Measurements from ENCODE around the gene NAA25.
"Not testable (repeated sequence)": the region's sequence is repeated elsewhere in the genome, so short reads cannot be mapped to it uniquely, and the experiment has no call there.

The NAA25 gene

DNA sequence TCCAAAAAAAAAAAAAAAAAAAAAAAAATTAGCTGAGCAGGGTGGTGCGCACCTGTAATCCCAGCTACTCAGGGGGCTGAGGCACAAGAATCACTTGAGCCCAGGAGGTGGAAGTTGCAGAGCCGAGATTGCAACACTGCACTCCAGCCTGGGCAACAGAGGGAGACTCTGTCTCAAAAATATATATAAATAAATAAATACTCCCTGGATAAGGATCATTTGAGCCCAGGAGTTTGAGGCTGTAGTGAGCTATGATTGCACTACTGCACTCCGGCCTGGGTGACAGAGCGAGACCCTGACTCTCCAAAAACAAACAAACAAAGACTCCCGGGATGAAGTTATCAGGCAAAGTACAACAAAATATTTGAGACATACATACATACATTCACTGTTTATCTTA, 3.3 kb upstream of the NAA25 start:
- TF ChIP-seq, protein P1, sequence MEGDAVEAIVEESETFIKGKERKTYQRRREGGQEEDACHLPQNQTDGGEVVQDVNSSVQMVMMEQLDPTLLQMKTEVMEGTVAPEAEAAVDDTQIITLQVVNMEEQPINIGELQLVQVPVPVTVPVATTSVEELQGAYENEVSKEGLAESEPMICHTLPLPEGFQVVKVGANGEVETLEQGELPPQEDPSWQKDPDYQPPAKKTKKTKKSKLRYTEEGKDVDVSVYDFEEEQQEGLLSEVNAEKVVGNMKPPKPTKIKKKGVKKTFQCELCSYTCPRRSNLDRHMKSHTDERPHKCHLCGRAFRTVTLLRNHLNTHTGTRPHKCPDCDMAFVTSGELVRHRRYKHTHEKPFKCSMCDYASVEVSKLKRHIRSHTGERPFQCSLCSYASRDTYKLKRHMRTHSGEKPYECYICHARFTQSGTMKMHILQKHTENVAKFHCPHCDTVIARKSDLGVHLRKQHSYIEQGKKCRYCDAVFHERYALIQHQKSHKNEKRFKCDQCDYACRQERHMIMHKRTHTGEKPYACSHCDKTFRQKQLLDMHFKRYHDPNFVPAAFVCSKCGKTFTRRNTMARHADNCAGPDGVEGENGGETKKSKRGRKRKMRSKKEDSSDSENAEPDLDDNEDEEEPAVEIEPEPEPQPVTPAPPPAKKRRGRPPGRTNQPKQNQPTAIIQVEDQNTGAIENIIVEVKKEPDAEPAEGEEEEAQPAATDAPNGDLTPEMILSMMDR (conservative IDR thresholded peaks at IDR 0.05; ENCODE audit: low read depth), result no peak
- ChIA-PET POLR2A (ENCODE audit: low non-redundant PET) (interaction anchor here (0.6 kb wide), 1 partner anchor 35 kb away, joined by 5 read pairs; no protein-coding TSS in a partner anchor), CTCF (no interaction called here)
- H3K27ac ChIP-seq, result peak overlapping the region; percentile 89
- no peak for DNase-seq (ENCODE audit: low spot score)

DNA sequence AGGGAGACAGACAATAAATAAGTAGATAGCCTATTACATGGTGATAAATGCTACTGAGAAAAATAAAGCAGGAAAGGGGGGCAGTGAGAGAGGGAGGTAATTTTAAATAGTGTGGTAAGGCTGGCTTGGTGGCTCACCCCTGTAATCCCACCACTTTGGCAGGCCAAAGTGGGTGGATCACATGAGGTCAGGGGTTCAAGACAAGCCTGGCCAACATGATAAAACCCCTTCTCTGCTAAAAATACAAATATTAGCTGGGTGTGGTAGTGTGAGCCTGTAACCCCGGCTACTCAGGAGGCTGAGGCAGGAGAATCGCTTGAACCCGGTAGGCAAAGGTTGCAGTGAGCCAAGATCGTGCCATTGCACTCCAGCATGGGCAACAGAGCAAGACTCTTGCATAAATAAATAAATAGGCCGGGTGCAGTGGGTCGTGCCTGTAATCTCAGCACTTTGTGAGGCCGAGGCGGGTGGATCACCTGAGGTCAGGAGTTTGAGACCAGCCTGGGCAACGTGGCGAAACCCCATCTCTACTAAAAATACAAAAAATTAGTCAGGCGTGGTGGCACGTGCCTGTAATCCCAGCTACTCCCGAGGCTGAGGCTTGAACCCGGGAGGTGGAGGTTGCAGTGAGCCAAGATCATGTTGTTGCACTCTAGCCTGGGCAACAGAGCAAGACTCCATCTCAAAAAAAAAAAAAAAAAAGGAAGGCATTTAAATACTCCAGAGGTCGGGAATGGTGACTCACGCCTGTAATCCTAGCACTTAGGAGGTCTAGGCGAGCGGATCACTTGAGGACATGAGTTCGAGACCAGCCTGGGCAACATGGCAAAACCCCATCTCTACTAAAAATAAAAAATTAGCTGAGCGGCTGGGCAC, 2.4 kb upstream of the NAA25 start:
- CTCF ChIA-PET; DNase-seq (ENCODE audit: low spot score); POLR2A ChIA-PET (ENCODE audit: low non-redundant PET): not testable (repeated sequence)
- peak overlapping the region; percentile 89 for H3K27ac ChIP-seq

DNA sequence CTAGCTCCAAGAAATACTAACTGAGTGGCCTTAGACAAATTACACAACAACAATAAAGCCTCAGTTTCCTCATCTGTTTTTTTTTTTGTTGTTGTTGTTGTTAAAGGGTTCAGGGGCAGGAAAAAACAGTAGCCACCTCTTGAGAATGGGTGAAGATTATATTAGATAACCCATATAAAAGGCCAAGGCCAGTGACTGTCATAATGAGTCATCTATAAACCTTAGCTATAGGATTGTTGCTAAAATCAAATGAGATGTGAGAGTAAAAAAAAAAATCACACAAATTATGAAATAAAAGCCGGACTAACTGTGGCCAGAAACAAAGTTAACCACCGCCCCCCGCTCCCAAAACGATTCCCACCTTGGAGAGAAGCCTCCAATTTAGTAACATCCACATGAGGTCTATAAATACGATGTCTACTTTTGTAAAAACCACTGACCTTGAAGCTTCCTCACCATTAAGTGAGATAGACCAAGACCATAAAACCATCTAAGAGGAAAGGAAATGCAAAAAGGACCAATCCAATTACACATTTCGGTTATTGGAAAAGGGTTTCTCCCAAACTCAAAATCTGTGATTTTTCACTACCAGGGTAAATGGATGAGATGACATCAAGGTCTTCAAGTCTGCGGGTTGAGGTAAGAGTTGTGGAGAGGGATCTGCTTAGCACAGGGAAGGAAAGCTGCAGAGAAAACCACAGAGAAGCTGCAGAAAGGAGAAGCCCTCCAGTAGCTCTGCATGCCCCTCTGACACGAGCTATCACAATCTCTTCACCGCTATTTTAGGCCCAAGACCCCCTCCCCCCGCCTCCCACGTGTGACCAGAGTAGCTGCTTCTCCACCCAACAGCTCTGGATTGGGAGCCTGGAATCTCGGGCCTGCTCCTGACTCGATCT, 1.0 kb downstream of the NAA25 start:
- CTCF ChIA-PET, result no interaction called here
- TF ChIP-seq, protein P1 (conservative IDR thresholded peaks at IDR 0.05; ENCODE audit: low read depth), result no peak
- POLR2A ChIA-PET (ENCODE audit: low non-redundant PET), result interaction anchor here (0.6 to 1.3 kb wide), 3 partner anchors 28 to 383 kb away, joined by 3 to 5 read pairs (median 3); partner anchors contain the start of genes ERP29 and TMEM116
- no peak for DNase-seq (ENCODE audit: low spot score)
- peak overlapping the region; percentile 94 for H3K27ac ChIP-seq

DNA sequence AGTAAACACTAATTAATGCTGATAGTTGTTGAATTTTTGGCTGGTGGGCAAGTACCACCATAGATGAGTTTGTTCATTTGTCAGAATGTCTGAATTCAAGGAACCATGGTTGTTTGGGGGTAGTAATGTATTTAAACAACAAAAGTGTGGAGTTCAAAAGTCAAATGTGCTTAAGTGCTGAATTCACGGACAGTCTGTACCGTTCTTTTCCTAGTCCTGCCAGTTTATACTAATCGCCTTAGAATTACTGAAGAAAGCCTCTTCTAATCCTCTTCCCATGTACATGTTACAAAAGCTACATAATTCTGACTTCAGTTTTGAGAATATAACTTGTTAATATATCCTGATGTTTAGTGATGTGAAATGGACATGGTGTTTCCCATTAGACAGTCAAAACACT, 2.7 kb downstream of the NAA25 start:
- ChIA-PET POLR2A (ENCODE audit: low non-redundant PET) (no interaction called here), CTCF (interaction anchor here (0.6 kb wide), 1 partner anchor 230 kb away, joined by 3 read pairs; no protein-coding TSS in a partner anchor)
- no peak for DNase-seq (ENCODE audit: low spot score)
- TF ChIP-seq, protein P1 (conservative IDR thresholded peaks at IDR 0.05; ENCODE audit: low read depth), result no peak
- H3K27ac ChIP-seq, result no peak overlapping the region

DNA sequence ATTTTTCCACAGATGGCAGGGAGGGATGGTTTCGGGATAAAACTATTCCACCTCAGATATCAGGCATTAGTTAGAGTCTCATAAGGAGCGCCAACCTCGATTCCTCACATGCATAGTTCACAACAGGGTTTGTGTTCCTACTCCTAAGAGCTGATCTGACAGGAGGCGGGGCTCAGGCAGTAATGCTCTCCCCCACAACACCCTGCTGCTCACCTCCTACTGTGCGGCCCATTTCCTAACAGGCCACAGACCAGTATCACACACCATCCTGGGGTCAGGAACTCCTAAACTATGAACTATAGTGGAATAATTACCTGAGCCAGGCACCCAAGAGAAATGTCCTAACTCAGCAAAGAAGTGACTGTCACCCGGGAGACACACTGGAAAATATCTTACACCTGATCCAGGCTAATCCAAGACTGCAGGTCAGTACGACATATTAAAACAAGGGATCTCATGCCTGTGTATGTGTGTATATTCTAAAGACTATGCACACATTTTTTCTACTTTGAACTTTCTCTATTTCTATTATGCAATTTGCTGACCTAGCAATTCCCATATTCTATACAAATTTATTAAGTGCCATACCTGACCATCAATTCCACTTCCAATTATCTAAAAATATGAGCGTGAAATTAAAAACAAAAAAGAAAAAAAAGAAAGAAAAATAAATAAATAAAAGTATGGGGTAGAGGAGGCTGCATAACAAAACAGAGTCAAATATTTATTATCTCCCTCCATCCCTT, 4.7 kb downstream of the NAA25 start:
- H3K27ac ChIP-seq, result no peak overlapping the region
- POLR2A ChIA-PET (ENCODE audit: low non-redundant PET), result no interaction called here
- TF ChIP-seq, protein P1 (conservative IDR thresholded peaks at IDR 0.05; ENCODE audit: low read depth), result no peak
- no peak for DNase-seq (ENCODE audit: low spot score)
- CTCF ChIA-PET, result no interaction called here

DNA sequence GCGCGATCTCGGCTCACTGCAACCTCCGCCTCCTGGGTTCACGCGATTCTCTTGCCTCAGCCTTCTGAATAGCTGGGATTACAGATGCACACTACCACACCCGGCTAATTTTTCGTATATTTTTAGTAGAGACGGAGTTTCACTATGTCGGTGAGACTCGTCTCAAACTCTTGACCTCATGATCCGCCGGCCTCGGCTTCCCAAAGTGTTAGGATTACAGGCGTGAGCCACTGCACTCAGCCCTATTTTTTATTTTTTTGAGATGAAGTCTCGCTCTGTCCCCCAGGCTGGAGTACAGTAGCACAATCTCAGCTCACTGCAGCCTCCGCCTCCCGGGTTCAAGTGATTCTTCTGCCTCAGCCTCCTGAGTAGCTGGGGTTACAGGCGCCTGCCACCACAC, 5.8 kb downstream of the NAA25 start:
- H3K27ac ChIP-seq; DNase-seq (ENCODE audit: low spot score); POLR2A ChIA-PET (ENCODE audit: low non-redundant PET): not testable (repeated sequence)
- CTCF ChIA-PET, result interaction anchor here (0.6 kb wide), 1 partner anchor 82 kb away, joined by 3 read pairs; no protein-coding TSS in a partner anchor

DNA sequence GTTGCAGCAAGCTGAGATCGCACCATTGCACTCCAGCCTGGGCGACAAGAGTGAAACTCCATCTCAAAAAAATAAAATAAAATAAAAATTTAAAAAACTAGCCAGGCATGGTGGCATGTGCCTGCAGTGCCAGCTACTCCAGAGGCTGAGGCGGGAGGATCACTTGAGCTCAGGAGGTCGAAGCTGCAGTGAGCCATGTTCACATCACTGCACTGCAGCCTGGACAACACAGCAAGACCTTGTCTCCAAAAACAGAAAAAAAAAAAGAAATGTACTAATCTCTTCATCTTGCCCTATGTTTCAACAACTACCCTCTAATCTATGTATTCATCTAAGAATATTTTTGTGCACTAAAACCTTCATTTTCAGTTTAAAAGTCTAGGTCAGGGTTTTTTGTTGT, 6.5 kb downstream of the NAA25 start:
- ChIA-PET POLR2A (ENCODE audit: low non-redundant PET) (no interaction called here), CTCF (interaction anchor here (0.6 kb wide), 1 partner anchor 81 kb away, joined by 3 read pairs; no protein-coding TSS in a partner anchor)
- TF ChIP-seq, protein P1 (conservative IDR thresholded peaks at IDR 0.05; ENCODE audit: low read depth), result no peak

DNA sequence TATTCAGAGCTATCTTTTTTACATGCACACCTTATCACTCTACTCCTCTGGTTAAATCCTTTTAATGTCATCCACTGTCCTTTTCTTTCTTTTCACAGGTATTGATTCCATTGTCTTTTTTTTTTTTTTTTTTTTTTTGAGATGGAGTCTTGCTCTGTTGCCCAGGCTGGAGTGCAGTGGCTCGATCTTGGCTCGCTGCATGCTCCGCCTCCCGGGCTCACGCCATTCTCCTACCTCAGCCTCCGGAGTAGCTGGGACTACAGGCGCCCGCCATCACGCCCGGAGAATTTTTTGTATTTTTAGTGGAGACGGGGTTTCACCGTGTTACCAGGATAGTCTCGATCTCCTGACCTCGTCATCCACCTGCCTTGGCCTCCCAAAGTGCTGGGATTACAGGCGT, 8.1 kb downstream of the NAA25 start:
- DNase-seq (ENCODE audit: low spot score); H3K27ac ChIP-seq; CTCF ChIA-PET; POLR2A ChIA-PET (ENCODE audit: low non-redundant PET): not testable (repeated sequence)

More for the DNA sequence above, 6.5 kb downstream of the NAA25 start:
- DNase-seq (ENCODE audit: low spot score), result no peak
- no peak overlapping the region for H3K27ac ChIP-seq
